NCI-H2196 (cell line): ENCODE measurements around the gene FAM83F.
A peak's percentile ranks its signal among the peaks of the same experiment; 100 is the strongest.
"Not testable (repeated sequence)": the region's sequence is repeated elsewhere in the genome, so short reads cannot be mapped to it uniquely, and the experiment has no call there.

ENCODE experiments used
- DNase-seq: peaks from one replicate; lab custom pipeline; 2025; ENCODE audit not compliant: unreplicated experiment; lab: John Stamatoyannopoulos, UW

FAM83F gene

GRCh38 chr22:40014667-40015248 lies 20.0 kb downstream of the FAM83F start:
- no peak for DNase-seq

DNA sequence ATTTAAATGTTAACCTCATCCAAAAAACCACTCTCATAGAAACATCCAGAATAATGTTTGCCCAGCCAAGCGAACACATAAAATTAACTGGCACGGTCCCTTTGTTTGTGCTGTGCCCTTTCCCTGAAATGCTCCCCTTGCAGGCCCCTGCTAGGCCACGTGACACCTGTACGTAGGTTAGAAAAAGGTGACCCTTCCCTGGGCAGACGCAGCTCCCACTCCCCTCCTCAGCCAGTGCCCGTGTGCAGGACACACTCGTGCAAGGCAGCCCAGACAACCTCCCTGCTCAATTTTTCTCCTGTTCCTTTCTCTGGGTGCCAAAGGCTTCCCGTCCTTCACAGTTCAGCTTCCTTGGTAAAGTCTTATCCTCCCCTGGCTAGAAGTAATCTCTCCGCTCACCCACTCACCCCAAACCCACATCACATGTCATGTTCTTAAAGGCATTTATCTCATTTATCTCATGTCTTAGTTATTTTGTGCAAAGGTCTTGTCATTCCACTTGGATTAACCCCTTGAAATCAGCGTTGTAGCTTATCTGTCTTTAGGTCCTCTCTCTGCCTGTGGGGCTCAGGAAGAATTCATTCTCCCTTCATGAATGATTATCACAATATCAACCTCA lies 20.7 kb downstream of the FAM83F start:
- no peak for DNase-seq

DNA sequence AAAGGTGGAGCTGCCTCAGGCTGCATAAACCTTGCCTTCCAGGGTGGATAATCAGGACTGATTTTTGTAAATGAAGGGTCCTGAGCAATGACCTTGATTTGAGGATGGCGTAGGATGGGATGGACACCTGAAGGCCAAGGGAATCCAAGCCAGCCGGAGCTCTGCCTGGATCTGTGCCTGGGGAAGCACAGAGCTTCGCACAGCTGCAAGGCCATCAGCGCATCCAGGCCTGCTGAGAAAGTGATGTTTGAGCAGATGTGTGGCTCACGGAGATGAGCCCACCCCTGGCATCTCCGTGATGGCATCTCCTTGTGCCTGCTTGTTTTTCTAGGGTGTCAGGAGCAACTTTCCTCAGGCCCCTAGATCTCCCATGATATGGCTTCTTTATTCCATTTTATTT lies 23.3 kb downstream of the FAM83F start:
- no peak for DNase-seq

- no peak for DNase-seq
Measured at GRCh38 chr22:40019100-40019499, 24.3 kb downstream of the FAM83F start.

DNA sequence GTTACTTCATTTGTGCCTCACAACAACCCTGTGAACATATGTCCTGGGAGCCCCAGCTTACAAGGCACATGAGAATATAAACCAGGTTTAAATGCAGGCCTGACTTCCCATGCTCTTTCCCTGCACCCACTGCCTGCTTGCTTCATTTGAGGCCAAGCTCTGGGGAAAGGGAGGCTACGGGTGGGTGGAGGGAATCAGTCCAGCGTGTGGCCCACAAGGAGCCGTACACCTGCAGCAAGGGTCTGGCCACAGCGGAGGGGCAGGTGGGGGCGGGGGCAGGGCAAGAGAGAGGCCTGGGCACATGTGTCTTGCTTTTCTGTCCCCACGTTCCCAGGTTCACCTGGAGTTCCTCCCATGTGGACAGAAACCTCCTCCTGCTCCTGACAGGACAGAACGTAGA lies 26.2 kb downstream of the FAM83F start:
- no peak for DNase-seq

DNA sequence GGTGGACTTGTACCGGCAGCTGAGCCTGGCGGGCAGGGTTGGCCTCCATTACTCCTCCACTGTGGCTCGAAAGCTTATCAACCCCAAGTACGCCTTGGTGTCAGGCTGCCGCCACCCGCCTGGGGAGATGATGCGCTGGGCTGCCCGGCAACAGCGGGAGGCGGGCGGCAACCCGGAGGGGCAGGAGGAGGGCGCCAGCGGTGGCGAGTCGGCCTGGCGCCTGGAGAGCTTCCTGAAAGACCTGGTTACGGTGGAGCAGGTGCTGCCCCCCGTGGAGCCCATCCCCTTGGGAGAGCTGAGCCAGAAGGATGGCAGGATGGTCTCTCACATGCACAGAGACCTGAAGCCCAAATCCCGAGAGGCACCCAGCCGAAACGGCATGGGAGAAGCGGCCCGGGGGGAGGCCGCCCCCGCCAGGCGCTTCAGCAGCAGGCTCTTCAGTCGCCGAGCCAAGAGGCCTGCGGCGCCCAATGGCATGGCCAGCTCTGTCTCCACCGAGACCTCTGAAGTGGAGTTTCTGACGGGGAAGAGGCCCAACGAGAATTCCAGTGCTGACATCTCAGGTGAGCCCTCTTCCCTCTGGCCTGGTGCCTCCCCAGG lies 26.7 kb downstream of the FAM83F start:
- DNase-seq, result no peak

DNA sequence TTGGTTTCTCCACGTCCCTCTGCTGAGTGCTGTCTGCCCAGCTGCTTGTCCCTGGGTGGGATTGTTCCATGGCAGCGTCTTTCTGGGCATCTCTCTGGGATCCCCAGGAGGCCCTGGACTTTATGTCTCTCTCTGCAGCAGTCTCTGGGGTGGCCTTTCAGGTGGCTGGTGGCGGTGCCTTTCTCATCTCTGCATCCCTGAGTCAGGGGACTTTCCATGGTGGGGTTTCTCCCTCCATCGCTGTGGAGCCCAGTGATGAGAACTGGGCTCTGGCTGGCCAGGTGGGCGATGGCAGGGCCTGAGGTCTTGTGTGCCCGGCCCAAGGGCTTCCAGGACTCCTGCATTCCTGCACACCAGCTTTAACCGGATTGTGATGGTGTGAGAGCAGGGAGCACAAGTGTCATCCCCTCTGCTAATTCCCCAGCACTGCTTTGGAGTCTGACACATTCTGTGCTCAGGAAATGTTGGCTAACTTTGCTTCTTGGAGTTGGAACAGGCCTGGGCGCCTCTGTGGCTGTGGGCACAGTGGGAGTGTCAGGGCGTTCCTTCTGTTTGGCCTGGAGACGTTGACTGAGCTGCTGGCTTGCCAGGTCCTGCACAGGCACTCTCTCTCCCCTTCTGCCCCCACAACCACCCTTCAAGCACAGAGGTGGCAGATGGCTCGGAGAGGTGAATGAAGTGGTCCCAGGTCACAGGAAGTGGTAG lies 27.9 kb downstream of the FAM83F start:
- no peak for DNase-seq

GRCh38 chr22:40023341-40023841 lies 28.6 kb downstream of the FAM83F start:
- no peak for DNase-seq

DNA sequence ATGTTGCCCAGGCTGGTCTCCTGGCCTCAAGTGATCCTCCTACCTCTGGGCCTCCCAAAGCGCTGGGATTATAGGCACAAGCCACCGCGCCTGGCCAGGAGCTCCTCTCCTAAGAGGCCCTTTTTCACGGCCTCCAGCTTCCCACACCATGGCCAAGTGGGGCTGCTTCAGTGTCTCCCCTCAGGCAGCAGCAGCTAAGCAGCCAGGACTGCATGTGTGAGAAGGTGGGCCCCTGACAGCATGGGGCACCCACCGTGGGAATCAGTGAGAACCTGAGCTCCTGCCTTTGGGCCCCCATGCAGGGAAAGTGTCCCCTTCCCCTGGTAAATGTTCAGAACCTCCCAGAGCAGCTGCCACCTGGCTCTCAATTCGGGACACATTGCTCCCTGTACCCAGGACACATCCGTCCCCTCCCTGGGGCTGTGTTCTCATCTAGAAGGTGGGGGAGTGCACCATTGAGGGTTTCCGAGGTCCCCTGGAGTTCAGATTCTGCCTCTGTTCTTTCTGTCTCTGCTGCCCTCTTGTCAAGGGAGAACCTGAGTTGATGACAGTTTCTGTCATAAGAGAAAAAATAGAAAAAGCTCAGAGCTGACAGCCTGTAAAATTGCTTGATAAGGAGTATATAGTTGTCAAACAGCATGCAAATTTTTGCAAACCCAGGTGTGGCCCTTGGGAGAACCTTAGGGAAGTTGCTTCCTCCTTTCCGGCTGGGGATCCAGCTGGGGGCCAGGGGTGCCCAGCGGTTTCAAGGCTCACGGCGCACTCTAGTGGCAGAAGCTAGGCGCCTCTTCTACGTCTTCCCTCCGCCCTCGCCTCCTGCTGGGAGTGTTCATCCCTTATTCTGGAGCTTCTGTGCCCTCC lies 29.7 kb downstream of the FAM83F start:
- peak; percentile 86 for DNase-seq

GRCh38 chr22:40025062-40025379 lies 30.3 kb downstream of the FAM83F start:
- not testable (repeated sequence) for DNase-seq

DNA sequence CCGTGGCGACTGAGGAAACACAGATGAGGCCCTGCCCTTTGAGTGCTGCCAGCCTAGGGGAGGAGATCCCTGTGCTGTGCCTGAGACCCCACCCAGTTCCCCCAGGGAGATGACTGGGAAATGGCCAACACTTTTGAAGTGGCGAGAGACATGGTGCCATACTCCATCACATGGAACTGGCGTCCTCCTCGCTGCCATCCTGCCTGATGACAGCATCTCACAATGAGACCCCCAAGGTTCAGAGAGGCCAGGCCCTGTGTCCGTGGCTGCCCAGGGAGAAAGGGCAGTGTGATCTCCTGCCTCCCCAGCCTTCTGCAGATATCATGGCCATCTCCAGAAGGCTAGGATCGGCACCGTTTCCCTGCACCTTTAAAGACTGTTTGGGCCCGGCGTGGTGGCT lies 31.1 kb downstream of the FAM83F start:
- DNase-seq, result no peak

DNA sequence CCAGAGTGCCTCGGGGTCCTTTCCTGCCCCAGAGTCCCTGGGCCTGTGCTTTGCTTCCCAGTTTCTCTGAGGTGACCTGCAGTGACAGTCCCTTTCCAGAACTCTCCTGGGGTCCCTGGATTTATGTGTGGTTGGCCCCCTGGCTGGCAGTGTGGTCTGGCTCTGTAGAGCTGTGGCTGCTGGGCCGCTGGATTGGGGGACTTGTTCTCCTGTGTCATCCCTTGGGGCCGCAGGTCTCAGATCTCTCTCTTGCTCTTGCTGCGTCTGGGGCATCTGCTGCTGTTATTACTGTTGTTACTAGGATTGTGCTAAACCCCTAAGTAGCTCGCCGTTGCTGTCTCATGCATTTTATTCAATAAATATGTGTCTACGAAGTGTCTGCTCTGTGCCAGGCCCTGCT lies 31.9 kb downstream of the FAM83F start:
- no peak for DNase-seq

- DNase-seq, result no peak
Measured at GRCh38 chr22:40027191-40028097, 32.7 kb downstream of the FAM83F start.

GRCh38 chr22:40028098-40028425 lies 33.3 kb downstream of the FAM83F start:
- no peak for DNase-seq

DNA sequence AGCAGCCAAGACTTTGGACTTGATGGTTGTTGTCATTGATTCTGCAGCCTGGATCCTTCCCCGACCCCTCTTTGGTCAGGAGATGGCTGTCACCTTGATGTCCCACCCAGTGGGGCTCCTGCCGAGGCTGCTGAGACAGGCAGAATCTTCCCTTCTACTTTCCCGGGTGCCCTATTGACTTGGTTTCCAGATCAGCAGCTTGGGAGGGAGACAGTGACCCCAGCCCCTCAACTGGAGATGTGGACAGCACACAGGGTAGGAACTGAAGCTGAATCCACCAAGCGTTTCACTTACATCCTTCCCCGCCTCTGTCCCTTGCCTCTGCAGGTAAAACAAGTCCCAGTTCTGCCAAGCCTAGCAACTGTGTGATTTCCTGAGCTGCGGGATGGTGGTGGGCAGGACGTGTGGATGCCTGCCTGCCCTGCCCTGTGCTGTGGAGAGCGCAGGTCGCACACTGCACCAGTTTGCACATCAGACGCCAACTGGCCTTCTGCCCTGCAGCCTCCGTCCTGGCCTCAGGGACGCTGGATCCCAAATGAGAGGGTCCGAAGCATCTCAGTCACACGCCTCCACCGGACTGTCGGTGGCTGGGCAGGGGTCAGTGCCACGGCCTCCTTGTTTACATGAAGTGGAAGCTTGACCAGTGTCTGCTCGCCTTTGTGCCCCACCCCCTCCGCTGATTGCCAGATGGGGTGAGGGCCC lies 34.6 kb downstream of the FAM83F start:
- no peak for DNase-seq

DNA sequence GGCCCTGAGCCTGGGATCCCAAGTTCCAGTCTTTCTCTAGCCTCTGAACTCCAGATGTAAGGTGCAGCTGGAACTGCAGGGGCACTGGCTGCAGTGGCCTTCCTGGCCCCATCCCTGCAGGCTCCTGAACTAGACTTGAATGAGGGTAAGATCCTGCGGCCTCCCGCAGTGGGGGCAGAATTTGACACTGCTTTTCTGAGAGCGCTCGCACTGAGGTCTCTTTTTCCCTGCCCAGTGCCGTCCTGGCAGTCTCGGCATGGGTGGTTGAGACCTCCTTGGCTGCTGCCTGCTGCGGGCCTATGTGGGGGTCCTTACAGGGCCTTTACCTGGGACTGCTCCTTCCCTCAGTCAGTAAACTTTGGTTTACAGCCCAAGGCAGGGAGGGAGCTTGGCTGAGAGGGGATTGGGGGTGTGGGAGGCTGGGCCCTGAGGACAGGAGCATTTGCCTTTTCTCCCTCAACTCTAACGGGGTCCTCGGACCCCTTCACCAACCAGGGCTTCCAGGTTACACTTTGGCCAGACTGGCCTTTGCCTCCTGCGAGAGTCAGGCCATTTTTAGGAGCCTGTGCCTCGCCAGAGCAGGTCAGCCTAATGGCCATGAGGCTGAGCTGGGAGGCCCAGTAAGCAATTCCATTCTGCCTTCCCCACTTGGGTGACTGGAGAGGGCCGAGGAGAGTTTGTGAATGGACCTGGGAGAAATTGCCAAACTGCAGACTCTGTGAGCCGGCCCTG lies 35.4 kb downstream of the FAM83F start:
- DNase-seq, result no peak

DNA sequence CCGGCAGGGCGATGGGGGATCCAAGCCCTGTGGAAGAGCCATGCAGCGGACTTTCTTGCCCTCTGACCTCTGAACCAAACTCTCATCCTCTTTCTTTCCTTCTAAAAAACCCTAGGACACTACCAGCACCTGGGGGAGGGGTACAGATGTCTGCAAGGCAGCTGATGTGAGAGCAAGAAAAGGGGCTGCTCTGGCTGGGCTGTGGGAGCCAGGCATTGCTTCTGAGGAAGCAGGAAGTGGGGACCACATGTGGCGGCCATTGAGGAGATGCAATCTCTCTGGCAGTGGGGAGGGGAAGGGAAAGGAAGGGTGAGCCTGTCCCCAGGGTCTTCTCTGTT lies 36.0 kb downstream of the FAM83F start:
- DNase-seq, result no peak

DNA sequence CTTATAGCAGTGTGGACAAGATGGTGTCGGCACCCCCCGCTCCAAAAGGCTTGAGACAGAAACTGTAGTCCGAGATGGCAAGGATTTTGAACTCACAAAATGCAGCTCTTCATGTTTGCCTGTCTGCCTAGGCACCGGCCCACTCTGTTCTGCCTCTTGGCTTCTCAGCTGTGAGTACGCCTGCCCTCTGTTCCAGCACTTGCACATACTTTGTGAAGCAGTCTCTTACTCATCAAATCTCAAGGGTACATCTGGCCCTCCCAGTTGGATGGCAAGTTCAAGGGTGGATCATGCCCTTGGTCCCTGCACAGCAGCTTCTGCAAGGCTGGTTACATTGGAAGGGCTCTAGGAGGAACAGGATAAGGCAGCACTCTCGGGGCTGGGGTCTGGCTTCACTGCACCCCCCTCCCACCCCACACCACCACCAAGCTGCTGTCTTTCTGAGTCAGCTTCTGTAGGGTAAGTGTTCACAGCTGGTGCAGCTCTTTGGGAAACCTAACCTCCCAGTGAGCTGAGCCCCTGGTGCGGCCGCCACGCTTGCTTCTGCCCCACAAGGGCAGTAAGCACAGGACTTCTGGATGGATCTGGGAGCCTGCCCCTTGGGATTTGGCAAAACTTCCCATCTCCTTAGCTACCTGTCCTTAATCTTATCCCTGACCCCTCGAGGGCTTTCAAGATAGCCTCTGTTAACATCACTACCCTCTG lies 37.2 kb downstream of the FAM83F start:
- DNase-seq, result no peak
